Measurements from ENCODE around the gene CYP24A1. TPM values are rescaled to one million over a fixed set of nuclear protein-coding genes. Genes with fewer than 3 reads are reported as not detected.
"Not testable (repeated sequence)": the region's sequence is repeated elsewhere in the genome, so short reads cannot be mapped to it uniquely, and the experiment has no call there.

CYP24A1 gene
- total RNA-seq, 1 experiment from 2014 or later, result 0.03 TPM

DNA sequence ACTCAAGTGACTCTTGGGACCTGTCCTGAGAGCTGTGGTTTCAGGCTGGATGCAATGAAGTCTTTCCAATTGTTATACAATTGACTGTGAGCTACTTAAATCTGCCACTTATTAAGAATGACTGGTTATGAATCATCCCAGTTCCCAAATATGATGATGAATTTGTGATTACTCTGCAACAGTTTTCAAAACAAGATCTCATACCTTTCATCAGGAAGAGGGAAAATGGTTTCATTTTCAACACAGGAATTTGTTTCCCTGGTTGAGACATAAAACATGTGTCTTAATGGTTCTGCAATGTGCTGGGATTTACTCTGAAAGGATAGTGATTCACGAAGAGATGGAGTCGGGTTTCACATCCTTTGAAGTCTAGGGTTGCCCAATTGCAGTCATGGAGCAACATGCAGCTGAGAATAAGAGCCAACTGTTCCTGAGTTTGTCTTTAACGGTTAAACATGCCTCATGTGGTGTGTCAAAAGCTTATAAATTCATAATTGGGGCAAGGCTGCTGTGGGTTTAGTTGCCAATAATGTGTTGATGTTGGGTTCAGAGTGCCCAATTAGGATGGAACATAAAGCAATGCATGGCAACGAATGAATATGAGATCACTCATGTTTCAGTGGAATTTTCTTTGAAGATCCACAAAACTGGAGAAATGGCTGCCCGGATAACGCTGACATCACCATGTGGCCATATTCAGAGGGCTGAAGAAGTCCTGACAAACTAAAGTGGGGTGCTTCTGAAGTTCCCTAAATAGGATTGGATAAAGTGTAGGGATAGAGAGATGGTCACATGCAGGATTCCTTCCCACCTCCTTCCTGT lies 41.0 kb downstream of the CYP24A1 start:
- Histone ChIP-seq H3K4me3 (ENCODE audit: insufficient read depth, low read depth, low read length) (no peak overlapping the region), H3K27me3 (ENCODE audit: control insufficient read depth, insufficient read depth, low read length) (no peaks in the 10 kb centered on the region), H3K36me3 (replicated peaks; ENCODE audit: control insufficient read depth, insufficient read depth, low read length) (no peaks in the 10 kb centered on the region)
- DNase-seq, result no peak

GRCh38 chr20:54131675-54132611 lies 41.8 kb downstream of the CYP24A1 start:
- Histone ChIP-seq H3K36me3 (replicated peaks; ENCODE audit: control insufficient read depth, insufficient read depth, low read length) (no peaks in the 10 kb centered on the region), H3K4me3 (ENCODE audit: insufficient read depth, low read depth, low read length) (no peak overlapping the region), H3K27me3 (ENCODE audit: control insufficient read depth, insufficient read depth, low read length) (no peaks in the 10 kb centered on the region)
- no peak for DNase-seq

DNA sequence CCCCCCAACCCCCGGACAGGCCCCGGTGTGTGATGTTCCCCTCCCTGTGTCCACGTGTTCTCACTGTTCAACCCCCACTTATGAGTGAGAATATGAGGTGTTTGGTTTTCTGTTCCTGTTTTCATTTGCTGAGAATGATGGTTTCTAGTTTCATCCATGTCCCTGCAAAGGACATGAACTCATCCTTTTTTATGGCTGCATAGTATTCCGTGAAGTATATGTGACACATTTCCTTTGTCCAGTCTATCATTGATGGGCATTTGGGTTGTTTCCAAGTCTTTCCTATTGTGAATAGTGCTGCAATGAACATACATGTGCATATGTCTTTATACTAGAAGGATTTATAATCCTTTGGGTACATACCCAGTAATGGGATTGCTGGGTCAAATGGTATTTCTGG lies 42.7 kb downstream of the CYP24A1 start:
- not testable (repeated sequence) for DNase-seq; H3K4me3 ChIP-seq (ENCODE audit: insufficient read depth, low read depth, low read length); H3K27me3 ChIP-seq (ENCODE audit: control insufficient read depth, insufficient read depth, low read length); H3K36me3 ChIP-seq (replicated peaks; ENCODE audit: control insufficient read depth, insufficient read depth, low read length)

DNA sequence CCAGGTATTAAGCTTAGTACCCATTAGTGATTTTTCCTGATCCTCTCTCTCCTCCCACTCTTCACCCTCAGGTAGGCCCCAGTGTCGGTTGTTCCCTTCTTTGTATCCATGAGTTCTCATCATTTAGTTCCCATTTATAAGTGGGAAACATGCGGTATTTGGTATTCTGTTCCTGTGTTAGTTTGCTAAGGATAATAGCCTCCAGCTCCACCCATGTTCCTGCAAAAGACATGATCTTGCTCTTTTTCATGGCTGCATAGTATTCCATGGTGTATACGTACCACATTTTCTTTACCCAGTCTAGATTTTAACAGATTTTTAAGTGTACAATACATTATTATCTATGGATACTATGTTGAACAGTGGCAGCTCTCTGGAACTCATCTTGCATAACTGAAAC lies 44.4 kb downstream of the CYP24A1 start:
- no peaks in the 10 kb centered on the region for H3K36me3 ChIP-seq (replicated peaks; ENCODE audit: control insufficient read depth, insufficient read depth, low read length)
- no peaks in the 10 kb centered on the region for H3K27me3 ChIP-seq (ENCODE audit: control insufficient read depth, insufficient read depth, low read length)
- DNase-seq, result no peak
- H3K4me3 ChIP-seq (ENCODE audit: insufficient read depth, low read depth, low read length), result no peak overlapping the region

GRCh38 chr20:54127855-54128574 lies 45.8 kb downstream of the CYP24A1 start:
- no peaks in the 10 kb centered on the region for H3K27me3 ChIP-seq (ENCODE audit: control insufficient read depth, insufficient read depth, low read length)
- no peaks in the 10 kb centered on the region for H3K36me3 ChIP-seq (replicated peaks; ENCODE audit: control insufficient read depth, insufficient read depth, low read length)
- no peak overlapping the region for H3K4me3 ChIP-seq (ENCODE audit: insufficient read depth, low read depth, low read length)
- no peak for DNase-seq

DNA sequence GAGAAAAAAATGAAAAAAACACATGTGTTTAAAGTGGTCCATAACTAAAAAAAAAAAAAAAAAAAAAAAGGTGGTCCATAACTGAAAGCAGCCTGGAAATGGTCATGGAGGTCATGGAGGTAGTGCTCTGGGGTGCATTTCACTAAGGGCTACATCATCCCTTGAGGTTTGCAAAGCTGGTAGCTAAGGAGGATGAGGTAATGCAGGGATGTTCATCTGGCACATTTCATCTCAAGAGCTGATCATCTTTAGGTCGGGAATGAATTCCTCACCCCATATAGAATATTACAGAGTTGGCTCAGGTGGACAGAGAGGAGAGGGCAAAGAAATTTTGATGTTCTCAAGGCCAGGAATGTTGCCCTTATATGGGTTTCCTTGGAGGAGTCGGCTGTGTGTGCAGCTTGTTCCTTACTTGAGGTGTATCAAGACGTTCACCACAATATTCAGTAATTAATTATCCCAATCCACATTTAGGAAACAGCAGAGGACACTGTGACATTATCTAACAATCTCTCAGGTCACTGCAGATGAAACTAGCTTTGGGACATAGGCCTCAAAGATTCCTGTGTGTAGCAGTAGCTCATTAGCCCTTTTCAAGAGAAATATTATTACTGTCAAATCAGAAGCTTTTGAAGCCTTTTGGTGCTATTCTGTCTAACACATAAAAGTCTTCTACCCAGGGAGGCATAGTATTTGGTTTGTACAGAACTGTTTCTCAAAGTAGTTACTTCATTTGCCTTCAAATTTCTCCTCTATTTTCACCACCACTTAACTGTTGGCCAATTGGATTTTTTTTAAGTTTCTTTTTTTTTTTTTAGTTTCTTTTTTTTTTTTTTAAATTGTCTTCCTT lies 46.8 kb downstream of the CYP24A1 start:
- H3K27me3 ChIP-seq (ENCODE audit: control insufficient read depth, insufficient read depth, low read length), result no peaks in the 10 kb centered on the region
- no peak for DNase-seq
- H3K4me3 ChIP-seq (ENCODE audit: insufficient read depth, low read depth, low read length), result no peak overlapping the region
- no peaks in the 10 kb centered on the region for H3K36me3 ChIP-seq (replicated peaks; ENCODE audit: control insufficient read depth, insufficient read depth, low read length)

DNA sequence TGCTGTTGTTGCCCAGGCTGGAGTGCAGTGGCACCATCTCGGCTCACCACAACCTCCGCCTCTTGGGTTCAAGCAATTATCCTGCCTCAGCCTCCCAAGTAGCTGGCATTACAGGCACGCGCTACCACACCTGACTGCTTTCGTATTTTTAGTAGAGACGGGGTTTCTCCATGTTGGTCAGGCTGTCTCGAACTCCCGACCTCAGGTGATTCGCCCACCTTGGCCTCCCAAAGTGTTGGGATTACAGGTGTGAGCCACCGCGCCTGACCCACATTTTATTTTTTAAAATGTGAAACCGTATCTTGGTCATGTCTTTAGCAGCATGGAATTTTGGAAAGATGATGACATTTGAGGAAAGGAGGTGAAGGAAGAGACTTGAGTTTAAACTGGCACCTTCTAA lies 47.5 kb downstream of the CYP24A1 start:
- DNase-seq; H3K27me3 ChIP-seq (ENCODE audit: control insufficient read depth, insufficient read depth, low read length); H3K4me3 ChIP-seq (ENCODE audit: insufficient read depth, low read depth, low read length); H3K36me3 ChIP-seq (replicated peaks; ENCODE audit: control insufficient read depth, insufficient read depth, low read length): not testable (repeated sequence)

DNA sequence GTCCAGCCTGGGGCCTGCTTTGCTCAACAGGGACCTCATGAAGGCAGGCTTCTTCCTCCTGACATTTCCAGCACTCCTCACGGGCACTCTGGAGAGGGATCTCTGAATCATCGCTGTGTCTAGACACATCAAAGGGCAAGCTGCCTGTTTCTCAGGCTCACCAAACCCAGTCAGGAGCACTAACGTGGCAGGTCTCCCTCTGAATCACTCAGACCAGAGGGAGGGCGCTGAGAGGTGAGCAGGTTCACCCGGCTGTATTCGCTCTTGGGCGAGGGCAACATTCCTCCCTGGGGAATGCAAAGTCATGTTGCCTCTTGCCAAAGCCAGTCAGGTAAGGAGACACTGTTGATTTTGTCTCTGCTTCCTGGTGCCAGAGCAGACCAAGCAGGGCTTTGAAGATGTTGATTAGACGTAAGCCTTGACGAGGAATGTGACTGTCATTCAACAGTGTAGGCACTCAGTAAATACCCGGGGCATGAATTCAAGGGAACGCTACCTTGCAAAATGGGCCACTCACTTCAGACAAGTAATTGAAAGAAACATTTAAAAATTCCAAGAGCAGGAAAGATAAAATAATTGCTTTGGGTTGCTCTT lies 50.1 kb downstream of the CYP24A1 start:
- Histone ChIP-seq H3K36me3 (replicated peaks; ENCODE audit: control insufficient read depth, insufficient read depth, low read length) (no peaks in the 10 kb centered on the region), H3K27me3 (ENCODE audit: control insufficient read depth, insufficient read depth, low read length) (no peaks in the 10 kb centered on the region), H3K4me3 (ENCODE audit: insufficient read depth, low read depth, low read length) (no peak overlapping the region)
- DNase-seq, result peak; percentile 41

DNA sequence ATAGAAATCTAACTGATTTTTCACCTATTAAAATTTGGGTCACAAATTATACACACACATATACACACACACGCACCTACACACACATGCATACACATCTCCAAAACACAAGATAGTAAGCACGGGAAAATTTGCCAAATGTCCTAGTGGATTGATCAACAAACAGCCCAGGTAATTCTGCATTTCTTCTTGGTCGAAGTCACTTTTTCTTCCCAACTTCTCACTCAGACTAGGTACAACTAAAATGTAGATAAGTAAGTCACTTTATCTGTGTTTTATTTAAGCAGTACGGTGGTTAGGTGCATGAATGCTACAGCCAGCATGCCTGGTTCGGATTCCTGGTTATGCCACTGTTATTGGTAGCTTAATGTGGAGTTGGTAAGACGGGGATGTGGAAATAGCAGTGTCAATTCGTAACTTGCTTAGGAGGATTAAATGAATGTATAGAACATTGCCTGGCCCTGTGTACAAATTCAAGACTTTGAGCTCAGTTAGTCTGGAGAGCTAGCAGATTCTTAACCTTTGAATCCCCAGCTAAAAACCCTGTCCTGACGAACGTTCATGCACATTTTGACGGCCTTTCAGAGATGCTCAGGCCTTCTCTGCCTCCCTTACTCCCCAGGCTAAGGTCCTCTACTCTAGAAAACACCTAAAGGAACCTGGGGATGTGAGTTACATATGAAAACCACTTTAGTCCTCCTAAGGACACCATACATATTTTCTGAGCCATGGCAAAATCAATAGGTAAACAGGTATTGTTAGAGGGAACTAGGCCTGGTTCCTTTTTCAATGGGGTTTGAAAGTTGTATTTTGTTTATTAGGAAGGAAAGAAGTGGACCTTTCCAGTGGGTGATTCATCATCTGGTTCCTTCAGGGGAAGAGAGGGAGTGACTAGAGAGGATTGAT lies 50.9 kb downstream of the CYP24A1 start:
- no peak overlapping the region for H3K4me3 ChIP-seq (ENCODE audit: insufficient read depth, low read depth, low read length)
- no peaks in the 10 kb centered on the region for H3K36me3 ChIP-seq (replicated peaks; ENCODE audit: control insufficient read depth, insufficient read depth, low read length)
- no peak for DNase-seq
- H3K27me3 ChIP-seq (ENCODE audit: control insufficient read depth, insufficient read depth, low read length), result no peaks in the 10 kb centered on the region

GRCh38 chr20:54122189-54122588 lies 51.6 kb downstream of the CYP24A1 start:
- no peak for DNase-seq
- no peaks in the 10 kb centered on the region for H3K36me3 ChIP-seq (replicated peaks; ENCODE audit: control insufficient read depth, insufficient read depth, low read length)
- H3K4me3 ChIP-seq (ENCODE audit: insufficient read depth, low read depth, low read length), result no peak overlapping the region
- no peaks in the 10 kb centered on the region for H3K27me3 ChIP-seq (ENCODE audit: control insufficient read depth, insufficient read depth, low read length)

DNA sequence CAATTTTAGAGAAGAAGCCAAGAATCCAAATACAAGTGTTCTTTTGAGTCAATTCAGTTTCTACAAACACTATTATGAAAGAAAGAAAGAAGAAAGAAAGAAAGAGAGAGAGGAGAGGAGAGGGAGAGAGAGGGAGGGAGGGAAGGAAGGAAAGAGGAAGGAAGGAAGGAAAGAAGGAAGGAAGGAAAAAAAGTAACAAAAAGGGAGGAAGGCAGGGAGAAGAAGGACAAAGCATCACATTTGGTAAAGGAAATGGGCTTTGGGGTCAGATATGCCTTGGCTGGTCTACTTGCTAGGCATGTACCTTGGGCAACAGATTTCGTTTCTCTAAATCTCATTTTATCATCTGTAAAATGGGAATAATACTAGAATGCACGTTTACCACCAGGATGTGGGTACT lies 54.0 kb downstream of the CYP24A1 start:
- Histone ChIP-seq H3K27me3 (ENCODE audit: control insufficient read depth, insufficient read depth, low read length) (no peaks in the 10 kb centered on the region), H3K4me3 (ENCODE audit: insufficient read depth, low read depth, low read length) (no peak overlapping the region), H3K36me3 (replicated peaks; ENCODE audit: control insufficient read depth, insufficient read depth, low read length) (no peaks in the 10 kb centered on the region)
- DNase-seq, result no peak

DNA sequence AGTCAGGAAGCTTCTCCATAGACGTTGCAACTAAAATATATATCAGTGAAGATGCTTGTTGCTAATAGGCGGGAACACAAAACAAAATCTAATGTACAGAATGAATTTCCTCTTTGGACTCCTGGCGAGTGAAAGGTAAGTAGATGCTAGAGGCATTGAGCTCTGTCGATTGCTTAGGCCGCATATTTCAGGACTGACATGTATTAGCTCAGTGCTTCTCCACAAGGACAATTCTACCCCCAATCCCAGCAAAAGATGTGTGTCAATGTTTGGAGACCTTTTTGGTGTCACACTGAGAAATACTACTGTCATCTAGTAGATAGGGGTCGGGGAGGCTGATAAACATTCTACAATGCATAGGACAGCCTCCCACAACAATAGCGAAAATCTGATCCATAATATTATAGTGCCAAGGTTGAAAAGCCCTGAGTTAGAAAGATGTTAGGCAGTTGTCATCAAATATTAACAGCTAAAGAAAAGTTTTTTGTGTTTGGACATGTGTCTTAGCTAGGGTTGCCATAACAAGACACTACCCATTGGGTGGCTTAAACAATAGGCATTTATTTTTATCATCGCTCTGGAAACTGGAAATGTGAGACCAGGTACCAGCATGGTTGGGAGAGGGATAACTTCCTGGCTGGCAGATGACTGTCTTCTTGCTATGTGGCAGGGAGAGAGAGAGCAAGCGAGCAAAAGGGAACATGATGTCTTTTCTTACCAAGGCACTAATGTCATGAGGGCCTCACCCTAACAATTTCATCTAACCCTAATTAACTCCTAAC lies 55.4 kb downstream of the CYP24A1 start:
- H3K36me3 ChIP-seq (replicated peaks; ENCODE audit: control insufficient read depth, insufficient read depth, low read length), result no peaks in the 10 kb centered on the region
- no peak overlapping the region for H3K4me3 ChIP-seq (ENCODE audit: insufficient read depth, low read depth, low read length)
- no peaks in the 10 kb centered on the region for H3K27me3 ChIP-seq (ENCODE audit: control insufficient read depth, insufficient read depth, low read length)
- DNase-seq, result no peak

Data from H7 (cell line).